HL-60 (cell line): ENCODE measurements around the gene PTH2.

Experiments used
- DNase-seq, 2 experiments: peaks; one replicate each; pipeline ENCODE4 v3.0.0-alpha.2; 2010 to 2020; ENCODE audit warnings: low read depth in 1 of 2, low spot score in 1 of 2
- H3K27ac ChIP-seq: fragments of 250-450 bp; sonication (Bioruptor Pico); replicated peaks from 2 replicates; pipeline ENCODE4 v1.5.1; 2020; ENCODE audit warnings: mild to moderate bottlenecking, moderate library complexity
- H3K27me3 ChIP-seq: fragments of 250-450 bp; sonication (Bioruptor Pico); 2 replicates; pipeline ENCODE4 v1.5.1; 2021; ENCODE audit warnings: mild to moderate bottlenecking, moderate library complexity; ENCODE audit not compliant: insufficient read depth, poor library complexity, severe bottlenecking
- H3K4me3 ChIP-seq: replicated peaks from 2 replicates; pipeline ENCODE4 v1.5.1; 2011; ENCODE audit warnings: mild to moderate bottlenecking, control low read depth, low read length; ENCODE audit not compliant: insufficient read depth
- GABPA ChIP-seq: IDR thresholded peaks from 2 replicates; pipeline ENCODE4 v1.6.1; 2012; ENCODE audit warnings: low read depth
- POLR2AphosphoS5 ChIP-seq: IDR thresholded peaks from 2 replicates; pipeline ENCODE4 v1.6.1; 2012; ENCODE audit warnings: low read depth
- REST ChIP-seq: IDR thresholded peaks from 2 replicates; pipeline ENCODE4 v1.6.1; 2012; ENCODE audit warnings: low read depth; ENCODE audit not compliant: insufficient replicate concordance
- SPI1 ChIP-seq: IDR thresholded peaks from 2 replicates; pipeline ENCODE4 v1.6.1; 2012; ENCODE audit warnings: low read depth, mild to moderate bottlenecking, borderline replicate concordance
- TF ChIP-seq, protein P1 (sequence below): IDR thresholded peaks from one replicate; pipeline ENCODE4 v1.5.1; 2011; ENCODE audit warnings: low read length, control low read depth, inconsistent platforms; ENCODE audit not compliant: insufficient read depth

PTH2 gene

GRCh38 chr19:49442771-49443365 lies 19.6 kb upstream of the PTH2 start:
- peak in 1 of 2 experiments; percentile 33 for DNase-seq
- H3K27ac ChIP-seq = no peak overlapping the region
- peak overlapping the region; percentile 69 for H3K4me3 ChIP-seq
- no peak for TF ChIP-seq POLR2AphosphoS5
- no peak for TF ChIP-seq GABPA
- TF ChIP-seq REST = no peak
- TF ChIP-seq SPI1 = no peak
- TF ChIP-seq, protein P1, sequence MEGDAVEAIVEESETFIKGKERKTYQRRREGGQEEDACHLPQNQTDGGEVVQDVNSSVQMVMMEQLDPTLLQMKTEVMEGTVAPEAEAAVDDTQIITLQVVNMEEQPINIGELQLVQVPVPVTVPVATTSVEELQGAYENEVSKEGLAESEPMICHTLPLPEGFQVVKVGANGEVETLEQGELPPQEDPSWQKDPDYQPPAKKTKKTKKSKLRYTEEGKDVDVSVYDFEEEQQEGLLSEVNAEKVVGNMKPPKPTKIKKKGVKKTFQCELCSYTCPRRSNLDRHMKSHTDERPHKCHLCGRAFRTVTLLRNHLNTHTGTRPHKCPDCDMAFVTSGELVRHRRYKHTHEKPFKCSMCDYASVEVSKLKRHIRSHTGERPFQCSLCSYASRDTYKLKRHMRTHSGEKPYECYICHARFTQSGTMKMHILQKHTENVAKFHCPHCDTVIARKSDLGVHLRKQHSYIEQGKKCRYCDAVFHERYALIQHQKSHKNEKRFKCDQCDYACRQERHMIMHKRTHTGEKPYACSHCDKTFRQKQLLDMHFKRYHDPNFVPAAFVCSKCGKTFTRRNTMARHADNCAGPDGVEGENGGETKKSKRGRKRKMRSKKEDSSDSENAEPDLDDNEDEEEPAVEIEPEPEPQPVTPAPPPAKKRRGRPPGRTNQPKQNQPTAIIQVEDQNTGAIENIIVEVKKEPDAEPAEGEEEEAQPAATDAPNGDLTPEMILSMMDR = no peak
- H3K27me3 ChIP-seq = peaks cover 43% of the 10 kb centered on the region

DNA sequence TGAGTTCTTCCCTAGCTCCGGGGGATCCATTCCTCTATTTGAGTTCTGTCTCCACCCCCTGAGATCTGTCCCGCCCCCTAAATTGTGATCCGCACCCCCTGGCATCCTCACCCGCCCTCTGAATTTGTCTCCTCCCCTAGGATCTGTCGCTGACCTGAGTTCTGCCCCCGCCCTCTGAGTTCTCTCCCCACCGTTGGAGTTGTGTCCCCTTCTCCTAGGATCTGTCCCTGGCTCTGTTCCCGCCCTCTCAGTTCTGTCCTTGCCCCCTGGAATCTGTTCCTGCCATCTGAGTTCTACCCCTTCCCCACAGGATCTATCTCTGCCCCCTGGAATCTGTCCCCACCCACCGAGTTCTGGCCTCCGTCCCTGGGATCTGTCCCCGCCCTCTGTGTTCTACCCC lies 19.1 kb upstream of the PTH2 start:
- H3K27me3 ChIP-seq = peaks cover 43% of the 10 kb centered on the region
- TF ChIP-seq GABPA = no peak
- TF ChIP-seq, protein P1 = no peak
- no peak for TF ChIP-seq POLR2AphosphoS5
- no peak for TF ChIP-seq SPI1
- peak overlapping the region; percentile 69 for H3K4me3 ChIP-seq
- H3K27ac ChIP-seq = no peak overlapping the region
- no peak for DNase-seq

DNA sequence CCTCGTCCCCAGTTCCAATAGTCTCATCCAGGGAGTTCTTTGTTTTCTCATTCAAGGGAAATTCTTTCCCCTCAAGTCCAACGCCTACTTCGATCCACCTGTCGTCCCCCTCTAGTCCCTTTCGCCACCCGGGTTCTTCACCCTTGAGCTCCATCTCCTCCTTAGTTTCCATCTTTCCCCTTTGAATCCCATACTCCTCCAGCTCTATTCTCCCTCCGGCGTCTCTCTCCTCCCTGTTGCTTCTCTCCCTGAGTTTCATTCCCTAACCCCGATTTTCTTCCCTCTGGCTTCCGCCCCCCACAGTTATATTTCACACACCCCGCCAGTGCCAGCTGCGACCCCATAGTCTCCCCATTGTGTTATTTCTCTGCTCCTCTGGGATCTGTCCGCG lies 18.7 kb upstream of the PTH2 start:
- no peak overlapping the region for H3K27ac ChIP-seq
- no peak for DNase-seq
- TF ChIP-seq GABPA = no peak
- TF ChIP-seq SPI1 = no peak
- TF ChIP-seq, protein P1 = no peak
- TF ChIP-seq POLR2AphosphoS5 = no peak
- no peak for TF ChIP-seq REST

More for the DNA sequence above, 18.7 kb upstream of the PTH2 start:
- Histone ChIP-seq H3K4me3 (no peak overlapping the region), H3K27me3 (peaks cover 44% of the 10 kb centered on the region)
